ENCODE results near the gene SLC13A5.
A peak's percentile ranks its signal among the peaks of the same experiment; 100 is the strongest.
"Not testable (repeated sequence)": the region's sequence is repeated elsewhere in the genome, so short reads cannot be mapped to it uniquely, and the experiment has no call there.

Gene SLC13A5

DNA sequence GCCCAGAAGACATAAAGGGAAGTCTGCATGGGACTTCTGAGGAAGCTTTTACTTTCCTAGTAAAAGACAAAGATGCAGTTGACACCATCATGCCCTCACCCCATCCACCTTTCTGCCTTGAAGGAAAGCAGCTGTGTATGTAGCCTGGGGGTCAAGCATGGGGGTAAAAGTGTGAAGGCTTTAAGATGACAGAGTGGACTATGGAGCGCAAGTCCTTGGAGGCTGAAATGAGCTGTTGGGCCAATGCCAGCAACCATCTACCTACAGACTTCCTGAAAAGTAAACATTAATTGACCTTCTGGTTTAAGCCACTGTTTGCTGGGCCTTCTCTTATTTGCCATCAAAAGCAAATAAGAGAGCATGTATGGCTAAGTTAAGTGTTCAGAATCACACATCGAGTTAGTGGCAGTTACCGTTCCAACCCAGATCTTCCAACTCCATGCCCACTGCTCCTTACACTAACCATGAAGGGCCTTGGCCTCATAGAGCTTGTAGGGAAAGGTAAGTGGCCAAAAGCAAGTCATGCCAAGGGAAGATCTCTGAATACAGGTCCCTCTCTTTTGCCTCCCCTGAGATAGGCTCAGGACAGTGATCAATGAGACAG, 30.0 kb downstream of the SLC13A5 start:
- DNase-seq, result no peak

DNA sequence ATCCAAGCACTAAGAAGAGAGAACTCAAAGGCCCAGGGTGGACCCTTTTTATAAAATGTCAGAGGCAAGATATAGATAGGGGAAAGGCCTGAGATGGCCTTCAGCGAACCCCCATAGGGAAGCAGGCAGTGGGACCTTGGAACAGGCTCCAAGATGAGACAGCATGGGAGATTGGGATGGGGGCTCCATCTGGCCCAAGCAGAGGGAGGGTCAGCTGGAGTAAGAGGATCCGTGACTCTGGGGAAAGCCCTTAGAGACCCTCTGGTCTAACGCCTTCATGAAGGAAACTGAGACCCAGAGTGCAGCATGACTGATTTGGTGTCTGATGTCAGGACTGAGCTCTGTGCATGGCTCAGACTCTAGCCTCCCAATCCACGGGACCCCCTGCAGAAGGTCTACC, 30.8 kb downstream of the SLC13A5 start:
- DNase-seq, result no peak

DNA sequence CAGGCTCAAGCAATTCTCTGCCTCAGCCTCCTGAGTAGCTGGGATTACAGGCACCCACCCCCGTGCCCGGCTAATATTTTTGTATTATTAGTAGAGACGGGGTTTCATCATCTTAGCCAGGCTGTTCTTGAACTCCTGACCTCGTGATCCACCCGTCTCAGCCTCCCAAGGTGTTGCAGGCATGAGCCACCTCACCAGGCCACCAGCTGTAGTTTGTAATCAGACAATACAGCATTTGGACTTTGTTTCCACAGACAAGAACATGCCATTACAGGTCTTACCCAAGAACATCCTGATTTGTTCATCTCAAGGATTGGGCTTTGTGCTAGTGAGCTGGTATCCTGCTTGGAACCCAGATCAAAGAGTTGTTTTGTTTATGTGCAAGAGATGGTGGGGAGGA, 31.5 kb downstream of the SLC13A5 start:
- DNase-seq, result no peak

DNA sequence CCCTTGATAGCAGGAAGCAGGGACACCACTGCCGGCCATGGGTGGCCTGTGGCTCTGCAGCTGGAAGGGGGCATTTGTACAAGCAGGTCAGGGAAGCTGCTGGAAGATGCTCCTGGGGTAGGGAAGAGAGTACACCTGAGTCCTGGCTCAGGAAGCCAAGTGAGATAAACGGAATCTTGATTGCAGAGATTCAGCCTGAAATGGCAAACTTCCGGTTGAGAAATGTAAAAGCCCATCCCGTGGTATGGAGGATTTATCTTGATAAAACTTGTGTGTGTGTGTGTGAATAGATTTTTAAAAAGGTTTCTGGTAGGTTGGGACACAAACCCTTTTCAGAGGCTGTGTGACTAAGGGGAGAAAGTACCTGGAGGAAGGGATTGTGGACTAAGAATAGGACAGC, 32.0 kb downstream of the SLC13A5 start:
- no peak for DNase-seq

DNA sequence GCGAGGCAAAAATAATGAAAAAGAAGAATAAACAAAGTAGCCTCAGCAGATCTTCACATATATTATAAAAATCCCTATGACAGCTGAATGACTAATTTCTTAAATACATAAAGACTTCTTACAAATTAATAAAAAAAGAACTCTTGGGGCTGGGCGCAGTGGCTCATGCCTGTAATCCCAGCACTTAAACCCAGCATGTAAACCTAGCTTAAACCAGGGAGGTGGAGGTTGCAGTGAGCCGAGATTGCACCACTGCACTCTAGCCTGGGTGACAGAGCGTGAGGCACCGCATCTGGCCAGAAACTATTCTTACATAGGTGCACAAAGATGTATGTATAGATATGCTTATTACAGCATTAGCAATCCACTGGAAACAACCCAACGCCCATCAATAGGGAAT, 33.9 kb downstream of the SLC13A5 start:
- no peak for DNase-seq

DNA sequence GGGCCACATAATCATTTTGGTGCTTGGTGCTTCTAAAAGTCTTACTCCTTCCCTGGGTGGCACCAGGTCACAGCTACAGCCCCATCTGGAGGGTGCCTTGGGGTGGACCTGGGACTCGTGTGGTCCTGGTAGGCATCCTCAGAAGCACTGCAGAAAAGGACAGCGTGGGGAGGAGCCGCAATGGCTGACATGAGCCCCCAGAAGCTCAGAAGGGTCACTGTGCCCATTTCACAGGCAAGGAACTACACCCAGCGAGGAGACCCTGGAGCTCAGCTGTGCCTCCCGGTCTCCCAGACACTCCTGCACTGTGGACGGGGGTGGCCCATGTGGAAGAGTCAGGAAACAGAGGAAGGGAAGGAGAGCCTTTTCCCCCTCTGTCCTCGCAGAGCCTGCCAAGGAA, 35.2 kb downstream of the SLC13A5 start:
- DNase-seq, result no peak

DNA sequence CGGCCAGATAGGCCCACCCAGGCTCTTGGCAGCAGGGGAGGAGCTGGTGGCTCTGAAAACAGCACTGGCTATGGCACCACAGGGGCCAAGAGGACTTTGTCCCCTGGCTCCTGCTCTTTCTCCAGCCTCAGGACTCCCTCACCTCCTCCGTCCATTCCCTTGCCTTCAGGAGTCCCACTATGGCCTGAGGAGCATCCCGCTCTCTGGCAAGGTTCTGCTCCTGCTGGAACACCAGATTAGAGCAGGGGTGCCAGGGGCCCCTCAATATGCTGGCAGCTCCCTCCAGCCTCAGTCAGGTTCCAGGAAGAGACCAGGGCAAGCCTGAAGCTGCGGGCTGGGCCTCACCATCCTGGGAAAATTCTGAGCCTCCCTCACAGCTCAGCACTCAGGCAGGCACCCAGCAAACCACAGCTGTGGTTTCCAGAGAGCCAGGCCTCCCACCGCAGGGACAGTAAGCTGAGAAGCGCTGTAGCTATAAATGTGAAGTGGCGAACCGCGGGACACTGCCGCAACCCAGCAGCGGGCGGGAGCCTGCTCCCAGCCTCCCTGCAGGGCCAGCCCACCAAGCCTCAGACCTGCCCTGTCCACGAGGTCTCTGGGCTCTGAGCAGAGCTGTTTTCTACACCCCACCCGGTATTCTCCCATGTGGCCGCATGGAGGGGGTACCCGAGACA, 35.9 kb downstream of the SLC13A5 start:
- peak; percentile 86 for DNase-seq

DNA sequence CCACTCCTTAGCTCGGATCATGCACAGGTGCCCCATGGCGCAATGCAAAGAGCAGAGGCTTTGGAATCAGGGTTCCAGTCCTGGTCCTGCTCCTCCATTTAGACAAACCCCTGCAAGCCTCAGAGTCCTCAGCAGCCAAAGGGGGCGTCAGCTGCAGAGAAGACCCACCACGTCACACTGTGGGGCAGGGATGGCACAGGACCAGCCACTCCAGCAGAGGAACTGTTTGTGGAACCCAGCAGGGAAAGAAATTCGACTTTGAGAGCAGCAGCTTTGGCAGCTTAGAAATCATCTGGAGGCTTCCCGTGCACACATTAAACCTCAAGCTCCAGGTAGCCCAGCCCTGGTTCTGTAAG, 36.4 kb downstream of the SLC13A5 start:
- no peak for DNase-seq

DNA sequence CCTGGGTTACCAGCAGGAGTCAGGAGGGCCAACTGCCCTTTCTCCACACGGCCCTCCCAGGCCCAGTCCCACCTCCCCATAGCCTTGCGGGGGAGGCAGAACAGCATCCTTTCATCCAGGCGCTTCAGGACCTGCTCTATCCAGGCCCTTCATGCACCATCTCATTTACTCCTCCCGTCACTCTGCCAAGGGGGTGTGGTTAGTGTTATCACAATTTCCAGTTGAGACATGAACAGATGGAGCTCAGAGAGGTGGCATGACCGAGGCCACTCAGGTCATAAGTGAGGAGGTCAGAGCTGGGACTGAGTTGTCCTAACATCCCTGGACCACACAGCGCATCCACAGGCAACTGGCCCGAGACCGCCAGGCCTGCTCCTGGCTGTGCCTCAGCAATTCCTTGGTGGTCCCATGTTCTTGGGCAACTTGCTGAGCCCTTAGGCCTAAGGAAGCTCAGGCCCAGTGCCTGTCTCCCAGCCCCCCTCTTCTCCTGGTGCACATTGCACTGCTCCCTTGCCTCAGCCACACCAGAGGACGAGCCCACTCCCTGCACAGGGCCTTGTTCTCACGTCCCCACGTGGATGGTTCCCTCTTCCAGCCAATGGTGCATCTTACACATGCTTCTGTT, 37.9 kb downstream of the SLC13A5 start:
- no peak for DNase-seq

DNA sequence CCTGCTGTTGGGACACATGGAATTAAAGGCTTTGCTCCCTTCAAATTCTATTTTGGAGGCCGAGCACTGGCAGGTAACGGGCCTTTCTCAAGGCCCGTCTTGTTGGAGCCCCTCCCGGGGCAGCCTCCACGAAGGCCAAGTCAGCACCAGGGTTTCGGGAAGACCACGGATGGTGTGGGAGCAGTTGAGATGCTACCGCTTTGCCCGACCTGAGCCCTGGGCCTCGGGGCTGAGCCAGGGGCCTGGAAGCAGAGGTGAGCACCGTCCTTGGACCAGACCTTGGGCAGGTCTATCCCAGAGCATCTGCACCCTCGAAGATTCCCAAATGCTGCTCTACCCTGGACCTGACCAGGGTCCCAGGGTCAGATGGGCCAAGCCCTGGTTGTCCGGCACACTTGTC, 38.6 kb downstream of the SLC13A5 start:
- DNase-seq, result no peak

DNA sequence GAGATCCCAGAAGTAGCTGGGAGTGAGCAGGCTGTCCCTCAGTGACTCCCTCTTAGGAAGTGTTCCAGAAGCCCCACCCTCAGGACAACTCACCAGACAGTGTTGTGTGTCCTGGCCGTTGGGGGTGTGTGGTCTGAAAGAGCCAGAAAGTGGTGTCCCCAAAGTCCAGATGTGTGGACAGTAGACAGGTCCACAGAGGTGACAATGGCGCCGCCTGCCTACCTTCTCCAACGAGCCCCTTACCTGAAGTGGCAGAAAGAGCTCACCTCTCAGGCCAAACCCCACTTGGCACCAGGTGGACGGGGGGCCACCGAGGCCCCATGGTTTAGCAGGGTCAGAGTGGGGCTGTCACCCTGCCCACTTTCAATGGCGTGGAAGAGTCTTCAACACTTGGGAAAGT, 41.7 kb downstream of the SLC13A5 start:
- DNase-seq, result no peak

DNA sequence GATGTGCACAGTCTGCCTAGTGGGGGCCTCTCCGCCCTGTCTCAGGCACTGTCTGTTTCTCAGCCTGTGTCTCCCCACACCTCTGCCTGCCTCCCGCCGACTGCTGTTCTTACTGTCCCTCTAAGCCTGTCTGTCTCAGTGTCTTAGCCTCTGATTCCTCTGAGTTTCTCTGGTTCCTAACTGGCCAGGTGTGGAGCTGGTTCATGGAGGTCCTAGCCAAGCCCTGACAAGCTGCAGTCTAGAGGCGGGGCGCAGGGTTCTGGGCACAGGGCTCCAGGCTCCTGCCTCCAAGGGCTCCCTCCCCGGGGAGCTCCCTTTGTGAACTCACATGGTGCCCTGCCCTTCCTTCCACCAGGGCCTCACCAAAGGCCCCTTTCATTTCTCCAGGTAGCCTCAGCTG, 42.2 kb downstream of the SLC13A5 start:
- no peak for DNase-seq

DNA sequence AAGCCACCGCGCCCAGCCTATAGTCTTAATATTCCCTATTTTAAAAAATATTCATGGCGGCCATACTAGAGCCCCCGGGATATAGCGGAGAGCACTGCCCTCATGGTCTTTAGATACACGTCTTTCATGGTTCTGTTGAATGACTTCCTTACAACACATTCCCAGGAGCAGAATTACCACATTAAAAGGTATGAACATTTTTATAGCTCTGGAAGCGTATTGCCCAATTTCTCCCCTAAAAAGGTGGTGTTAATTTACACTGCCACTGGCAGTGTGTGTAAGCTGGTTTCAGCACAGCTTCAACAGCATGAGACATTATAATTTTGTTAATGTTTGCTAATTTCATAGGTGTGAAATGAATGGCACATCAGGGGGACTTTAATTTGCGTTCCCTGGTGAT, 42.6 kb downstream of the SLC13A5 start:
- DNase-seq, result no peak

DNA sequence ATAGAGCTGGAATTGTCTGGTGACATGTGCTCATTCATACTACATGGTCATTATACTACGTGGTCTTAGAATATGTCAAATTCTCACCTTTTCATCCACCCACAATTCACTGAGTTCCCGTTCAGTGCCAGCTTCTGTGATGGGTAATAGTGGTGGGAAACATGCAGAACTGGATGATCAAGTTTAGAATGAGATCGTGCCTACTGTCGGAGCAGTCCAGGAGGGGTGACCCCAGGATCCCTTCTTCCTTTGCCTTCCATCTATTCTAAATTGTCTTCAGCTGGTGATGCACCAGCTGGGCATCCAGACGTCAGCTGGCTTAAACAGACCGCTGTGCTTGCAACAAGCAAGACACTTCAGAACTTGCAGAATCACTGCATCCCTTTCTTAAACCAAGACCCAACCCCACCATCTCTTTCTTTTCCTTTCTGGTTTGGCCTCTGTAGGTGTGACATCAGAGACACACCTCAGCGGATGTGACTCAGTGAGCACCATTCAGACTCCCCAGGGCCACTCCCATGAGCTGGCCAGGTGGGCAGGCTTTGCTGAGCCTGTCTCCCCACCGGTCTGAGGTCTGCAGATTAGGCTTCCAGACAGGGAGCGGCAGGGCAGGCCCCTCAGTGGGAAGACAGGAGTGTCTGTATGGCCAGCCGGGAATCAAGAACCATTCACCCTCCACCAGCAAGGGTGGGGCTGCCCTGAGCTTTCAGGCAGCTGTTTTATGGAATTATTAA, 43.5 kb downstream of the SLC13A5 start:
- no peak for DNase-seq

DNA sequence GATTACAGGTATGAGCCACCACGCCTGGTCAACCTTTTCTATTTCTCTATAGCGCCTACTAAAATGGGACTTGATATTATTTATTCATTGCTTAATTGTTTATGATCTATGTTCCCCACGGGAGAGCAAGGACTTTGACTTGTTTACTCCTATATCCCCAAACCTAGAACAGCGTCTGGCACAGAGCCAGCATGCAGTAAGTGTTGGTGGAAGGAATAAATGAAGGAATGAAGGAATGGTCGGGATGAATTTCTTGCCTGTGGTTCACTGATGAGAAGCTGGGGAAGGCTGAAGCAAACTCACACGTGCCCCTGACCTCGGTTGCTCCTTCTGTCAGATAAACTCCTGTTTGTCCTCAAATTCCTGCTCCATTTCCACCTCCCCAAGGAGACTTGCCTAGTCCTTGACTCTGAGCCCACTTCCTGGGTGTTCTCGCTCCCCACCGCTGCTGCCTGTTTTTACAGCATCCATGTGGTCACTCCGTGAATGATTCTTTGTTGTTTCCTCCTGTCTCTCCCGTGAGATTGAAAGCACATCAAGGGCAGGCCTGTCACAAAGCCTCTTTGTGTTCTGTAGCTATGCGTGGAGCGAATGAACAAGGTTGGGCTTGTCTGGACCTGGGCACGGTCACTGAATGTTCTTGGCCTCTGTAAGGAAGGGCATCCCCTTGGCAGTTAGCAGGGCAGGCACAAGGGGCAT, 44.3 kb downstream of the SLC13A5 start:
- DNase-seq, result no peak

DNA sequence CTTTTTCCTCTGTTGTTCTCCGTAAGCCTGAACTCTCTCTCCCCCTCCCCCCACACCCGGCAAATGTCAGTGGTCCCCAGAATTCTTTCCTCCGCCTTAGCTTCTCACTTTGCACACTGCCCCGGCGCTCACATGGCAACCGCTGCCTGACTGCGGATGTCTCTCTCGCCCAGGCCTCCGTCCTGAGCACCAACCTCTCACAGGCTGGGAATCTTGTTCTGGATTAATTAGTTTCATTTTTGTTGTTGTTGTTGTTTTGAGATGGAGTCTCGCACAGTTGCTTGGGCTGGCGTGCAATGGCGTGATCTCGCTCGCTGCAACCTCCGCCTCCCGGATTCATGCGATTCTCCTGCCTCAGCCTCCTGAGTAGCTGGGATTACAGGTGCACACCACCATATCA, 45.0 kb downstream of the SLC13A5 start:
- DNase-seq, result no peak

DNA sequence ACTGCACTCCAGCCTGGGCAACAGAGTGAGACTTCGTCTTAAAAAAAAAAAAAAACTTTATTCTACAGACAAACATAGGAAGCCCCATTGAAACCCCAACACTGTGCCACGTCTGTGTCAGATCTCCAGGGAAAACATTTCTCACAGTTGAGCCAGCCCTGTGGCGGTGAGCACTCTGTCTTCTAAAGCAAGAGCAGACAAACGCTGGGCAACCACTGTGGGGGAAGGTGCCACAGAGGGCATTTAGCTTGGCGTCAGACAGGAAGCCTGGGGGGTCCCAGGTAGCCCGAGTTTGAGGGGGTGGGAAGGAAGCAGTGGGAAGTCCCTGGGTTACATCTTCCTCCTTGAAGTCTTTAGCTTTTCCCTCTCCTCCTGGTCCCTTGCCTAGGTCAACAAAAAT, 45.7 kb downstream of the SLC13A5 start:
- no peak for DNase-seq

DNA sequence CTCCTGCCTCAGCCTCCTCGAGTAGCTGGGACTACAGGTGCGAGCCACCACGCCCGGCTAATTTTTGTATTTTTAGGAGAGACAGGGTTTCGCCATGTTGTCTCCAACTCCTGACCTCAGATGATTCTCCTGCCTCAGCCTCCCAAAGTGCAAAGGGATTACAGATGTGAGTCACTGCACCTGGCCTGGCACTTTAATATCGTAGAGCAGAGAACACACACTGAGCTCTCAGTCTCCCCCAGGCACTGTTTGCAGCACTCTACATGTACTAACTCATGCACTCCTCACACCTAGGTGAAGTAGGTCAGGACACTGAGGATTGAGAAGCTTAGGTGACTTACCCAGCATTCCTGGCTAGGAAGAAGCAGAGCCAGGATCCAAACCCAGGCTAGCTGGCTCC, 46.6 kb downstream of the SLC13A5 start:
- DNase-seq, result no peak

DNA sequence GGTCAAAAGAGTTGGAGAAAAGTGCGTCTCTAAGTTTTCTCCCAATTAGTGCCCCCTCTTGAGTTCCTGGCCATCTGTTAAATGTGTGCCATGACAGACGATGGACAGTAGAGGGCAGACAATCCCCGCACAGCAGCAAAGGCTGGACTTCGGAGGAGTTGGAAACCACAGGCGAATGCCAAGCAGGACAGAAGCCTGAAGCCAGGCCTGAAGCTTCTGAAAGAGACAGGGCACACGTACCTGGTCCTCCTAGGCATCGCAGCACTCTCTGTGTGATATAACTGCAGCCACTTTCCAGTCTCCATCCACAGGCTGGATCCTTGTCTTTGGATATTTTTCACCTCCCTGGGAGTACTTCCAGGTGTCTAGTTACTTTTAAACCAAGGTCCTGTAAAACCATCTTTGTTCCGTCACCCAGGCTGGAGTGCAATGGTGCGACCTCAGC, 47.1 kb downstream of the SLC13A5 start:
- DNase-seq, result peak; percentile 71

DNA sequence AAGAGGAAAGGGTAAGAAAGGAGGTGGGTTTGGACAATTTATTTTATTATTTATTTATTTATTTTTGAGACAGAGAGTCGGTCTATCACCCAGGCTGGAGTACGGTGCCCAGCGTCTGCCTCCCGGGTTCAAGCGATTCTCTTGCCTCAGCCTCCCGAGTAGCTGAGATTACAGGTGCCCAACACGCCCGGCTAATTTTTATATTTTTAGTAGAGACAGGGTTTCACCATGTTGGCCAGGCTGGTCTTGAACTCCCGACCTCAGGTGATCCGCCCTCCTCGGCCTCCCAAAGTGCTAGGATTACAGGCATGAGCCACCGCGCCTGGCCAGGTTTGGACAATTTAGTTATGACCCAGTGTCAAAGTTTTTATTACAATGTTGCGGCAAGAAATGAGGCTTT, 50.0 kb downstream of the SLC13A5 start:
- not testable (repeated sequence) for DNase-seq

DNA sequence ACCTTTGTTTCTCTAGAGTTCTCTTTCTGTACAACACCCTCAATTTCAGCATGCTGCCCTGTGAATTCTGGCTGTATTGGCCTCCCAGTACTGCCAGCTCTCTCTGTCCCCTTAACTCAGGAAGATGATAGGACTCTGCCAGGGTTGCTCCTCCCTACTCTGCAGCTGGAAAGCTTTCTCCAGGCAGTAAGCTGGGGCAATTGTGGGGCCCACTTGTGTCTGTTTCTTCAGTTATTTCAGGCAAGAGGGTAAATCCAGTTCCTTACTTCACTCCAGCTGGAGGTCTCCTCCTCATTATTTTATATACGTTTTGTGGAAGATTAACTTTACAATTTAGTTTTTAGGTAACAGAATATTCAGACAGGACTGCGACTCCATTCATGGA, 51.7 kb downstream of the SLC13A5 start:
- DNase-seq, result peak; percentile 14

DNA sequence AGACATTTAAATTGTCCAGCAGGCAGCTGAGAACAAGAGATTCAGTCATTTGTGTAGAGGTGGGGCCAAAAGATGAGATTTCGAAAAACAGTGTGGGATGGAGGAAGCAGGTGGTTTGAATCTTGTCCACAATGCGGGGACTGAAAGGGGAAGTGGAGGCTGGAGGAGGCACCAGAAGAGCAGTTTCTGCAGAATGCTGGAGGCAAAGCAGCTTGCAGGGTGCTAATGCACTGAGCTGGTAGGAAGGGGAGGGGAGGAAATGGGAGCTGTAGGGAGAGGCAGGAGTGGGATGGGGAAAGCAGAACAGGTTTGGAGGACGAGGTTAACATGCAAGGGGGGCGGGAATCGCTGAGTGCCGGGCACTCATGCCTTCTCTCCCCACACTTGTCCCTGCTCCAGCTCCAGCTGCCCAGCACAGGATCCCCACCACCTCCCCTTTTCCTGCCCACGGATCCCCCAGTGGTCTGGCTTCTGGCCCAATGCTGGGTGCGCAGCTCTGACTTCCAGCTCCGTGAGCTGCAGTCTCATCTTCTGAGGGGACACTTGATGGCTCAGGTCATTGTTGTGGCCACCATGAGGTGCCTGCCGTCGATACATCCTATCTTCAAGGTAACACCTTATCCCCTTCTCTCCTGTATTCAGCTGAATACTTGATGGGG, 52.2 kb downstream of the SLC13A5 start:
- DNase-seq, result peak; percentile 93

DNA sequence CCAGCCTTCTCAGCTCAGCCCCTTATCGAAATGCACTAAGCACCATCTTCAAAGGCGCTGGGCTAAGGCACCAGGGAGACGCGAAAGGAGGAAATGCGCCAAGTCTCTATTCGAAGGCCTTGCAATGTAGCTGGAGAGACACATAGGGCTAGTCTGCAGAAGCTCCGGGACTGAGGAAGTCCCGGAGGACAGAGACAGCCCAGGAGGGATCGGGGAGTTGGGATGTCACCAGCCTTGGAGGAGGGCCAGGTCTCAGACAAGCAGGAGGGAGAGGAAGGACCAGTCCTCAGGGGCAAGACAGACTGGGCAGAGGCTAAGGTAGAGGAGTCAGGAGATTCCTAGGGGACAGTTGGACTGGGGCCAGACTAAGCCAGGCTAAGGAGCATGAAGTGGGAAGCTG, 53.1 kb downstream of the SLC13A5 start:
- peak; percentile 45 for DNase-seq

Measured in MV-4-11 (cell line).